WI38 (cell line): ENCODE measurements around the gene CASR.

Experiments used
- H3K4me3 ChIP-seq: 2 replicates; pipeline ENCODE4 v1.5.1; 2011; ENCODE audit warnings: low read depth, mild to moderate bottlenecking, control low read depth, low read length
- CTCF ChIP-seq: IDR thresholded peaks from 2 replicates; pipeline ENCODE4 v1.5.1; 2012; ENCODE audit warnings: low read depth, mild to moderate bottlenecking, control low read depth, low read length

The CASR gene

DNA sequence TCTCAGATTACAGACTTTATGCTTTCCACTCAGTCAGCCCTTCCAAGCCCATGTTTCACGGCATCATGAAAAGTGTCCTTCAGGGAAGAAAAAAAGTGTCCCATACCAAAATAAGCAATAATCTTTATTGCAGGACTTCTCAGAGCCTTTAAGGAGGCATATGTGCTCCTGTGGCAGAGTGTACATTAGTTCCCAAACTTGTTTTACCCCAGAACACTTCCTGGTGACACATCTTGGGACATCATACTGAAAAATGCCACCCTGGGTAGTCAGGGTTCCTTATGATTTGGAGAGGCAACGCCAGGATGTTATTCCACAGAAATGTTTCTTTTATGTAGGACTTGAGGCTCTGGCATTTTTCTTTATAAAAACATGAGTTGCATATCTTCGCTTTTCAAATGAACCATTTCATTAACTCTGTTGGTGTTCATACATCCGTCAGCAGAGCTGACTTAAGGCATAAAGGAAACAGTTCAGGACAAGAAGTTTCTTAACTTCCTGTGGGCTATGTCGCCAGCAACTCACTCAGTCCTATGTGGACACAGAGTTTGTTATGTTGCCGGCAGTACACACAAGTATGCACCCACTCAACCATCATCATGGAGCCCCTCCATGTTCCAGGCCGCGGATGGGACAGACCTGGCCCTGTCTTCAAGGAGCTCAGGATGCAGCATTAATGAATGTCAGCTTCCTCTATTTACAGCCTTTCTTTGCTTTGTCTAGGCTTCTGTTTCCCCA, 63.8 kb downstream of the CASR start:
- no peak for TF ChIP-seq CTCF
- no peak overlapping the region for H3K4me3 ChIP-seq

GRCh38 chr3:122247825-122248185, 64.3 kb downstream of the CASR start:
- no peak for TF ChIP-seq CTCF
- H3K4me3 ChIP-seq = no peak overlapping the region

GRCh38 chr3:122251428-122251827, 68.0 kb downstream of the CASR start:
- H3K4me3 ChIP-seq = no peak overlapping the region
- TF ChIP-seq CTCF = no peak

- TF ChIP-seq CTCF = no peak
- no peak overlapping the region for H3K4me3 ChIP-seq
Measured at GRCh38 chr3:122253581-122253980, 70.1 kb downstream of the CASR start.

GRCh38 chr3:122255757-122256439, 72.4 kb downstream of the CASR start:
- no peak for TF ChIP-seq CTCF
- no peak overlapping the region for H3K4me3 ChIP-seq

GRCh38 chr3:122257644-122258364, 74.3 kb downstream of the CASR start:
- H3K4me3 ChIP-seq = no peak overlapping the region
- TF ChIP-seq CTCF = no peak
